ENCODE results near the gene NF1.
"Not testable (repeated sequence)": the region's sequence is repeated elsewhere in the genome, so short reads cannot be mapped to it uniquely, and the experiment has no call there.

NF1 gene

GRCh38 chr17:31079731-31080130 is 15.0 kb upstream of the NF1 start:
- DNase-seq = no peak

GRCh38 chr17:31085563-31085962 is 9.2 kb upstream of the NF1 start:
- DNase-seq = no peak

GRCh38 chr17:31089471-31089870 is 5.3 kb upstream of the NF1 start:
- no peak for DNase-seq

GRCh38 chr17:31090650-31091049 is 4.1 kb upstream of the NF1 start:
- DNase-seq = not testable (repeated sequence)

GRCh38 chr17:31092475-31093064 is 2.2 kb upstream of the NF1 start:
- no peak for DNase-seq

GRCh38 chr17:31093866-31094599 is 744 bp upstream of the NF1 start:
- DNase-seq = no peak

GRCh38 chr17:31095236-31096105 is 694 bp downstream of the NF1 start:
- peak; percentile 8 for DNase-seq

- no peak for DNase-seq
Measured at GRCh38 chr17:31096106-31096436, 1.3 kb downstream of the NF1 start.

GRCh38 chr17:31099016-31099415 is 4.2 kb downstream of the NF1 start:
- DNase-seq = no peak

GRCh38 chr17:31100840-31101459 is 6.2 kb downstream of the NF1 start:
- no peak for DNase-seq

- DNase-seq = no peak
Measured at GRCh38 chr17:31101943-31102342, 7.2 kb downstream of the NF1 start.

- no peak for DNase-seq
Measured at GRCh38 chr17:31105991-31106390, 11.2 kb downstream of the NF1 start.

- no peak for DNase-seq
Measured at GRCh38 chr17:31111183-31111582, 16.4 kb downstream of the NF1 start.

- DNase-seq = no peak
Measured at GRCh38 chr17:31112001-31112661, 17.4 kb downstream of the NF1 start.

- DNase-seq = not testable (repeated sequence)
Measured at GRCh38 chr17:31113368-31113767, 18.6 kb downstream of the NF1 start.

- no peak for DNase-seq
Measured at GRCh38 chr17:31113939-31114338, 19.2 kb downstream of the NF1 start.

GRCh38 chr17:31114956-31115555 is 20.3 kb downstream of the NF1 start:
- DNase-seq = no peak

GRCh38 chr17:31116167-31116566 is 21.4 kb downstream of the NF1 start:
- no peak for DNase-seq

- no peak for DNase-seq
Measured at GRCh38 chr17:31122746-31123145, 28.0 kb downstream of the NF1 start.

- no peak for DNase-seq
Measured at GRCh38 chr17:31126318-31126717, 31.5 kb downstream of the NF1 start.

GRCh38 chr17:31128241-31128640 is 33.5 kb downstream of the NF1 start:
- DNase-seq = no peak

All from NCI-H1694 treated with DMSO at 0.1 percent for 48 hours (cell line).